Right atrium auricular region (tissue), 2 donors: ENCODE data around the gene DET1. TPM values are rescaled to one million over a fixed set of nuclear protein-coding genes. Genes with fewer than 3 reads are reported as not detected.

Experiments used
- DNase-seq: peaks from one replicate; pipeline ENCODE4 v3.0.0-alpha.2; 2019; ENCODE audit warnings: low spot score
- H3K27ac ChIP-seq, 2 donors: fragments of 200-600 bp; sonication (generic); 1 replicate in 1 of 2; 2 replicates in 1 of 2; pipeline ENCODE4 v1.5.1; 2016 to 2019
- H3K27me3 ChIP-seq, 2 donors: fragments of 200-600 bp; sonication (generic); one replicate each; pipeline versions ENCODE4 v1.5.1 to v1.6.0; 2017 to 2019
- H3K36me3 ChIP-seq: fragments of 200-600 bp; sonication (generic); one replicate; pipeline ENCODE4 v1.5.1; 2016
- H3K4me1 ChIP-seq, 2 donors: fragments of 200-600 bp; sonication (generic); one replicate each; pipeline versions ENCODE4 v1.5.1 to v1.6.0; 2017 to 2019
- H3K4me3 ChIP-seq, 2 donors: fragments of 200-600 bp; sonication (generic); 1 replicate in 1 of 2; 2 replicates in 1 of 2; pipeline ENCODE4 v1.5.1; 2017 to 2019; ENCODE audit warnings: mild to moderate bottlenecking in 1 of 2, moderate library complexity in 1 of 2
- H3K9me3 ChIP-seq, 2 donors: fragments of 200-600 bp; sonication (generic); one replicate each; pipeline ENCODE4 v1.5.1; 2019
- CTCF ChIP-seq, 2 donors: fragments of 200-600 bp; sonication (generic); IDR thresholded peaks; one replicate each; pipeline ENCODE4 v1.5.1; 2019; ENCODE audit warnings: antibody characterized with exemption in 2 of 2
- total RNA-seq, 2 donors: library from RNA; depleted of rRNA; stranded (reverse); fragments of >200 nt; gene quantifications; one replicate each; pipeline ENCODE4 v1.1.0, GENCODE V29; 2016

Gene DET1
- total RNA-seq, 2 donors from 2014 or later, result 5.1 to 8.7 TPM

GRCh38 chr15:88498996-88499395 lies 47.5 kb downstream of the DET1 start:
- H3K4me1 ChIP-seq, result peaks cover 0 to 22% of the 10 kb centered on the region in 2 donors
- H3K4me3 ChIP-seq, result no peak overlapping the region
- peak overlapping the region; percentile 67 to 76 for H3K27ac ChIP-seq
- H3K36me3 ChIP-seq, result peaks cover 6% of the 10 kb centered on the region
- no peaks in the 10 kb centered on the region for H3K27me3 ChIP-seq
- no peaks in the 10 kb centered on the region for H3K9me3 ChIP-seq
- no peak for DNase-seq
- no peak for TF ChIP-seq CTCF (IDR thresholded peaks at IDR 0.05)

GRCh38 chr15:88497109-88497765 lies 49.2 kb downstream of the DET1 start:
- H3K4me1 ChIP-seq, result peaks cover 0 to 22% of the 10 kb centered on the region in 2 donors
- no peaks in the 10 kb centered on the region for H3K9me3 ChIP-seq
- no peaks in the 10 kb centered on the region for H3K36me3 ChIP-seq
- no peak for DNase-seq
- H3K27ac ChIP-seq, result peak overlapping the region; percentile 67 to 76
- no peak for TF ChIP-seq CTCF (IDR thresholded peaks at IDR 0.05)
- H3K4me3 ChIP-seq, result no peak overlapping the region
- no peaks in the 10 kb centered on the region for H3K27me3 ChIP-seq

GRCh38 chr15:88493844-88494243 lies 52.6 kb downstream of the DET1 start:
- Histone ChIP-seq H3K36me3 (no peaks in the 10 kb centered on the region), H3K27me3 (no peaks in the 10 kb centered on the region), H3K9me3 (no peaks in the 10 kb centered on the region), H3K4me3 (no peak overlapping the region), H3K27ac (no peak overlapping the region), H3K4me1 (peaks cover 0 to 22% of the 10 kb centered on the region in 2 donors)
- no peak for DNase-seq
- no peak for TF ChIP-seq CTCF (IDR thresholded peaks at IDR 0.05)

- Histone ChIP-seq H3K9me3 (no peaks in the 10 kb centered on the region), H3K27ac (no peak overlapping the region), H3K36me3 (no peaks in the 10 kb centered on the region), H3K4me3 (no peak overlapping the region), H3K4me1 (peaks cover 0 to 1% of the 10 kb centered on the region in 2 donors), H3K27me3 (no peaks in the 10 kb centered on the region)
- DNase-seq, result no peak
- TF ChIP-seq CTCF (IDR thresholded peaks at IDR 0.05), result no peak
Measured at GRCh38 chr15:88491158-88491557, 55.3 kb downstream of the DET1 start.

- no peak overlapping the region for H3K27ac ChIP-seq
- H3K4me1 ChIP-seq, result no peaks in the 10 kb centered on the region
- H3K27me3 ChIP-seq, result no peaks in the 10 kb centered on the region
- H3K4me3 ChIP-seq, result no peak overlapping the region
- TF ChIP-seq CTCF (IDR thresholded peaks at IDR 0.05), result no peak
- no peaks in the 10 kb centered on the region for H3K9me3 ChIP-seq
- no peak for DNase-seq
- H3K36me3 ChIP-seq, result no peaks in the 10 kb centered on the region
Measured at GRCh38 chr15:88490036-88490435, 56.4 kb downstream of the DET1 start.

GRCh38 chr15:88489321-88489720 lies 57.2 kb downstream of the DET1 start:
- Histone ChIP-seq H3K4me3 (no peak overlapping the region), H3K9me3 (no peaks in the 10 kb centered on the region), H3K36me3 (no peaks in the 10 kb centered on the region), H3K4me1 (no peaks in the 10 kb centered on the region), H3K27me3 (no peaks in the 10 kb centered on the region), H3K27ac (no peak overlapping the region)
- no peak for TF ChIP-seq CTCF (IDR thresholded peaks at IDR 0.05)
- DNase-seq, result no peak
